HG02981 (cell line): ENCODE measurements around the gene DUOX1.

Experiments
- ATAC-seq: cut with Tn5 transposase; IDR thresholded peaks from one replicate; pipeline ENCODE4 v1.9.1; 2021; ENCODE audit warnings: mild to moderate bottlenecking, moderate library complexity; ENCODE audit not compliant: unreplicated experiment

The DUOX1 gene

DNA sequence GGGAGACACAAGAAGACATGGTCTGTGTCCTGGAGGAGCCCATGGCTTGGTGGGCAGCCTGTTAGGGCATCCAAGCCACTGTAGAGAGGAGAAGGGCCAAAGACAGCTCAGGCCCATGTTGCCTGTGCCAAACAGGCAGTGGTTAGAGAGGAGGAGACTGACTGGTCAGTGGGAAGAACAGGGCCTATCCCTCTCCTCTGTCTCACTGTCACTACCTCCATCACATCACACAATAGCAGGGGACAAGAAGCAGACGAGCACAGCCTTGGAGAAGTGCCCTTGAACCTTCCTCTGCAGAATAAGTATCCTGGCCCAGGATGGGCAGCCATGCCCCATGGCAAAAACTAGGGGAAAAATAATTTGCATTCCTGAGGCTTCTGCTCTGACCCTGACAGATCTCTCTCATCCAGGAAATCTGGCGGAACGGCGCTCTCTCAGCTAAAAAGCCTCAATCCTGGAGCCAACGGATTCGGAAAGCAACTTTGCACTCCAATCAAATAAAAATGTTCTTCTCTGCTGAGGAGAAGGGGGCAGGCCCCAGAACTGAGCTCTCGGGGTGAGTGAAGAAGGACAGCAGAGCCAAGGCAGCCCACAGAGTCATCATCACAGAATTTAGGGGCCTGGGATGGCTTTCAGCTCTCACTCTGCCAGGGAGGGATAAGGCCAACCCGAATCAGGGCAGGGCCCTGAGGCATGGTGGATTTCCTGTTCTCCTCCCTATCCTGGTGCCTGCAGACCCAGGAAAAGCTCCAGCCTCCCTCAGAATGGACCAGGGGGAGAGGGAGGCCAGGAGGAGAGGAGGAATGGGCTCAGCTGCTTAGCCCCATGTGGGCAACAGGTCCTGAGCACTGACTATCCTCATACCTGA is 56.3 kb downstream of the DUOX1 start:
- no peak for ATAC-seq

DNA sequence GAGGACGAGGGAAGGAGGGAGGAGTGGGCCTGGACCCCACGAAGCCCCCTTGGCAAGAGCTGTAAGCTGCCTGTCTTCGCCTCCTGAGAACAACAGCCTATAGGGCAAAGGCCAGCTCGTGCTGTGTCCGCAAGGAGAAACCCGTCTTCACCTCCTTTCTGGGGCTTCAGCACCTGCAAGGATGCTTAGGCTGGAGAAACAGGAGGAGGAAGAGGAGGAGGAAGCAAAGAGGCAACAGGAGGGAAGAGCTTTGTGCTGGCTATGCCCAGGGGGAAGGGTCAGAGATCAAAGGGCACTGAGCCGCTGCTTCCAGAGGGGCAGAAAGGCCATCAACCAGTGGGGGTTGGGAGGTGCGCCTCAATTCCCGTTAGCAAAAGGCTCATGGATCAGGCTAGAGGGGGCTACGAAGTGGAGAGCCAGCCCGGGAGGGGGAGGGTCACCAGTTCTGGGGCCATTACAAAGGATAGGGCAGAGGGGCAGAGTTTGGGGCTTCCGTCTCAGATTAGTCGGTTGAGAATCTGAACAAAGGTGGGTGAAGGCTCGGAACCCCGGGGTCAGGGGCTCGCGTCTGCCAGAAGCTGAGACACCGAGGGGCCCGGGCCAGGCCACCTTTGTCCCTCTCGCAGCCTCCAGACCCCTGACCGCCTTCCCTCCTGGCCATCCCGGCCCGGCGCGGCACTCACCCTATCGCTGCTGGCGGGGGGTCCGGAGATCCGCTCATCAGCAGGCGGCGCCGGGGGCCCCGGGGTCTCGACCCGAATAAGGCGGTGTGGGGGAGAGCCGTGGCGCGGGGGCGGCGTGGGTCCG is 57.2 kb downstream of the DUOX1 start:
- ATAC-seq, result no peak

DNA sequence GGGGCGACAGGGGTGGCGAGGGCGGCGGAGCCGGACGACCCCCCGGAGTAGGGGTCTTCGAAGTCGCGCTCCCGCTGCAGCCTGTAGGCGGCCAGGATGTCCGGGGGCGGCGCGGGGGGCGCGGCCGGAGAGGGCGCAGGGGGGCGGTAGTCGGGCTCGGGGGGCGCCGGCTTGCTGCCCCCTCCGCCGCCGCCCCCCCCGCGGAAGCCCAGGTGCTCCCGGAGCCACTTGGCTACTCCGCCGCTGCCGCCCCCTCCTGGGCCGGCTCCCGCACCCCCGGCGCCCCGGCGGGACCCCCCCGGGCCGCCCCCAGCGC is 57.7 kb downstream of the DUOX1 start:
- ATAC-seq, result no peak

DNA sequence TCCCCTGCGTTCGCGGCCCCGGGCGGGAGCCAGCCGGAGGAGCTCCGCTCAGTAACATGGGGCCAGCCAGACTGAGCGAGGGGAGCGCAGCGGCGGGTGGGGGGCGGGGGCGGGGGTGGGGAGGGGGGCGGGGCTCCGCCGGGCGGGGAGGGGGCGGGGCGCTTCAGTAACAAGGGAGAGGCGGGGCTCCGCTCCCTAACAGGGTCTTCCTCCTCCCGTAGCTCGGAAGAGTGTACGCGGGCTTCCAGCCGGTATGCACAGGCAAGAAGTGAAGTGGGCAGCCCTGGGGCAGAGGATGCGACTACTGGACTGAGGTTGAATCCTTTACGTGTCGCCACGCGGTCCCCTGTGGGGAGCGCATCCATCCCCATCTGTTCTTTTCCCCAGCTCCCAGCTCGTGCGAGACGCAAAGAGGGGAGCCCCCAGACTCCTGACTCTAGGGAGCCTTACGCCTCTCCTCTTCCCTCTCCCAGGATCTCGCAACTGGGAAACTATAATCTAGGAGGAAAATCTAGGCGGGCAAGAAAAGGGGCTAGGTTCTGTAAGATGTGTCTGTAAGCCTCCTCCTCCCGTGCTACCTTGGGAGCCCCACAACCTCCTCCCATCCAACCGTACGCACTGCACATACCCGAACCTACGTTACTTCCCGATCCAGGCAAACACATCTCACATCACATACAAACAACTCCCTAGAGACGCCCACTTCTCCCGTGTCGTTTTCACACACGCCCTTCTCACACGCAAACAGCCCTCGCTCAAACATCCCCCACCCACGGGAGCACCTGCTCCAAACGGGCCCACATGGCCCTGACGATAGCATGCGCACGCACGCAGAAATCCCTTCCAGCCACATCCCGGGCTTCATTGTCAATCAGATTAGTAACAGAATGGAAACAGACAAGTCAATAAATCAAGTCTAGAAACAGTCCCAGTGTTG is 58.4 kb downstream of the DUOX1 start, which contains the start of gene SHF:
SHF (minus strand) TSS at position 73 of the 937 bp plus-strand sequence; CDS start at position 58, 15 bp downstream.
- no peak for ATAC-seq

DNA sequence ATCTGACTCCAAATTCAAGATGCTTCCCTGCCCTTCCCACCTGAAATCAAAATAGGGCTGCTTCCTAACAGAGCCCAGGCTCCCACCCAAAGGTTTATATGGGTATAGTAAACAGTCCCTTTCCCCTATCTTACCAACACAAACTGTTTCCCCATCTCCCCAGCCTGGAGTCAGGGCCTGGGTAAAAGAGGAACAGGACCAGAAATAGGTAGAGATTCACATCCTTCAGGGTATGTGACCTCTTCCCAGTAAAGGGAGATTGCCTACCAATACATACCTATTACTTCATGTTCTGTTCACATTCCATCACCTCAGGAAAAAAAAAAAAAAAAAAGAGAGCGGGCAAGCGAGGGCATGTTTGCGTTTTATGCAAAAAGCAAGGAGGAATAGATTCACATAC is 67.7 kb downstream of the DUOX1 start:
- no peak for ATAC-seq

DNA sequence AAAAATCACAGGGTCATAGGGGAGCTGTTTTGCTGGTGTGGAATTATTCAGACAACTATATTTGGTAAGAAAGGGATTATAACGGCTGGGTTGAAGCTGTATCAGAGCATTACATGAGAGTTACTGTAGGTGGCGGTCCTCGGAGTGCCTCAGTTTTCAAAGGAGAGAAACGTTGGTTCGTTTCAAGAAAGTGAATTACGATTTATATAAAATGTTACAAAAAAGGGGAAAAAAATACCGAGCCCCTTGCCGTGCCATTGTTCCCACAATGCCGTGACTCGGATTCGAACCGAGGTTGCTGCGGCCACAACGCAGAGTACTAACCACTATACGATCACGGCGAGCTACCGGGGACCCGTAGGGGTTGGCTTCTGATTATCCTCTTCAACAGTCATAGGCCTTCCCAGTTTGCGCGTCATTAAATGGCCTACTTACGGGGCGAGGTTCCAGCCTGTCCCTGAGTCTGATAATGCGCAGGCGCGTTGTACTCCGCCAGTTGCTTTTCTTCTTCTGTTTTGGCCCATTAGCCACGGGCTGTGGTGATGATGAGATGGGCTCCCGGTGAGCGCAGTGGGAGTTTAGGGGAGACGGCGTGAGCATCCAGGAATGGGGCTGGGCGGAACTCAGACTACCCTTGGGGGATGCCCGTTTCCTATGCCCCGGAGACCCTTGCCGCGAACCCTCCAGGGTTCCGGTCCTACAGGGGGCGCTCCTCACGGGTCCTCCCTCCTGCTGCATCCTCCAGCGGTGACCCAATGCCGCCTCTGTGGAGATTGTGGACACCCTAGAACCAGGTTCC is 68.7 kb downstream of the DUOX1 start:
- peak; percentile 51 for ATAC-seq

DNA sequence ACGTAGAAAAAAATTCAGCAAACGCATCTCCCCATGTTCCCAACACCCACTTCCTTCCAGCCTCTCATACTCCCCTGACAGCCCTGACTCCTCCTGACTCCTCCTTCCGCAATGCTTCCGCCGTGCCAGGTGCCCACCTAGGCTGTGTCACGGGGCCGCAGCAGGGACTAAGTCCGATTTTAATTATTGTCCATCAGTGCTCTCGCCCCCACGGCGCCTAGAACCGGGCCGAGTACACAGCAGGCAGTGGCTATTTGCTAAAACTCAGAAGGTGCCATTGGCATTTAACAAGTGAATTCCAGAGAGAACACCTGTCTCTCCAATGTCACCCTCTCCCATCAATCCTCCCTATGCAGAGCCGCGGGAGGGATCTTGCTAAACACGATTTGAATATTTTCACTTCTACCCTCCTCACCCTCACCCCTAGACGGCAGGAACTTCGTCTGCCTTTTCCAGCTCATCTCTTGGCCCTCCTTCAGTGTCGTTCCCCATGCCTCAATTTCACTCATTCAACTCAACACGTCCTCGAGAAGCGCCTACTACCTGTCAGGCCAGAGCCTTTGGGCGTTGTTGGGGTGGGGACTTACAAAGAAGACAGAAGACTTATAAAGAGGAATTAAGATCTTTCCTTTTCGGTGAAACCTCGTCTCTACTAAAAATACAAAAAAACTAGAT is 69.5 kb downstream of the DUOX1 start:
- ATAC-seq, result peak; percentile 11

GRCh38 chr15:45200001-45200798 is 70.4 kb downstream of the DUOX1 start:
- ATAC-seq, result peak; percentile 46

DNA sequence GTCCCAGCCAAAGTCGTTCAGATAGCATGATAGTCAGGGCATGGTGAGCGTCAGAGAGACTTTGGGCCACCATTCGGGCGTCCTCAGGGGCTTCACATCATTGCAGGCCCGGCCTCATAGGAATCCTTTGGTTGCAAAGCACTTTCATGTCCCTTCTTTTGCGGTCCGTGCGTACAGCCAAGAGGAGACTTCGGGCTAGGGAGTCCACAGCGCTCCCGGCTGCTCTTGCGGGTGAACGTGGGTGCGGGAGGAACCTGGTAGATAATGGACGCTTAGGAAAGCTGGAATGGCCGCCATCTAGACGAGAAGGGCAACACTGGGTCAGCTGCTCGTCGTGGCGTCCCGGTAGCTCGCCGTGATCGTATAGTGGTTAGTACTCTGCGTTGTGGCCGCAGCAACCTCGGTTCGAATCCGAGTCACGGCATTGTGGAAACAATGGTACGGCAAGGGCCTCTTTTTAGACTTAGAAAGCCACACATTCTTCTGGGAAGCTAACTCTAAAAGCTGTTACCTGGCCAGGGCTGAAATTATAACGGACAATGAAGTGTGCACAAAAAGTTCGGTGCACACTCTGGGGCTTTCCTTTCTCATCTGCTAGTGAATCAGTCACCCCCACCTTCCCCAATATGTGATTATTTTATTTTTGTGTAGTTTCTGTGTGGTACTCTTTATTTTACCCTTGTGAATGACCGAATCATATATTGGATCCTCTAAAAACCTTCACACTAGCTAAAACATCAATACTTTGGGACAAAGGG is 71.2 kb downstream of the DUOX1 start:
- no peak for ATAC-seq

GRCh38 chr15:45201557-45201859 is 71.7 kb downstream of the DUOX1 start:
- no peak for ATAC-seq

DNA sequence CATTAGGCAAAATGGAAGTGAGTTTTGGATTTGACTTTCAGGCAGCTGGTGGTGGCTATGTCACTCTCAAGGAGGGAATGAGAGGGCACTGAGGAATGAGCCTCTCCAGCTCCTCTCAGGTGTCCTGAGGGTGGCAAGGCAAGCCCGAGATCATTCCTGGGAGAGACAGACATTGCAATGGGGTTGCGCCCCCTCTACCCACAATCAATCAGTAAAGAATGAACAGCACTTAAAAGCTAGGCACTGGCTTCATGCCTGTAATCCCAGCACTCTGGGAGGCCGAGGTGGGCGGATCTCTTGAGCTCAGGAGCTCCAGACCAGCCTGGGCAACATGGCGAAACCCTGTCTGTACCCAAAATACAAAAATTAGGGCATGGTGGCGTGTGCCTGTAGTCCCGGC is 72.1 kb downstream of the DUOX1 start:
- ATAC-seq, result no peak

GRCh38 chr15:45203182-45203581 is 73.4 kb downstream of the DUOX1 start:
- no peak for ATAC-seq

GRCh38 chr15:45205192-45205591 is 75.4 kb downstream of the DUOX1 start:
- ATAC-seq, result no peak

DNA sequence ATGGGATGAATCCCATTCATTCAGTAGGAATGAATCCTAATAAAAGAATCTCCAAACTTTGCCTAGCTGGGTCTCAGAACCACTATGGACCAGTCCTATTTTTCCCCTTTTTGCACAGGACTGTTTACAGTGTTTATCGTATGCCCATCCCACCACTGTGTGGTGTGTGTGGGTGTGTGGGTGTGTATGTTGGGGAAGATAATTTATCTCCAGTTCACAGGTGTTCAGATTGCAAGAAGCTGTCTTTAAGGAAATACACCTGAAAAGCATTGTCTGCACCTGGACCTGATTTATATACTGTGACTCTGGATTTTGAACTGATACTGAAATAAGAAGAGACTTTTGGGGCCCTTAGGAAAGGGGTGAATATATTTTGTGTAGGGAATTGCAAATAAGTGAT is 82.7 kb downstream of the DUOX1 start:
- no peak for ATAC-seq
